Smooth muscle cell (in vitro differentiated cells): ENCODE results near the gene SPRED2. TPM values are rescaled to one million over a fixed set of nuclear protein-coding genes. Genes with fewer than 3 reads are reported as not detected.

Experiments
- DNase-seq: peaks from one replicate; lab custom pipeline; 2025; ENCODE audit not compliant: unreplicated experiment; lab: John Stamatoyannopoulos, UW
- H2AFZ ChIP-seq: fragments of 200-600 bp; sonication (generic); 2 replicates; pipeline ENCODE4 v1.6.0; 2016; ENCODE audit warnings: antibody characterized with exemption, low read depth, mild to moderate bottlenecking
- H3F3A ChIP-seq: fragments of 200-600 bp; sonication (generic); 2 replicates; pipeline ENCODE4 v1.6.0; 2017; ENCODE audit warnings: antibody characterized with exemption, low read depth
- H3K27ac ChIP-seq: fragments of 200-600 bp; sonication (generic); 2 replicates; pipeline ENCODE4 v1.5.1; 2016; ENCODE audit warnings: low read depth, mild to moderate bottlenecking
- H3K27me3 ChIP-seq: fragments of 200-600 bp; sonication (generic); 2 replicates; pipeline ENCODE4 v1.6.1; 2016; ENCODE audit warnings: low read depth, mild to moderate bottlenecking
- H3K36me3 ChIP-seq: fragments of 200-600 bp; sonication (generic); 2 replicates; pipeline ENCODE4 v1.5.1; 2016; ENCODE audit warnings: low read depth
- H3K4me1 ChIP-seq: fragments of 200-600 bp; sonication (generic); 2 replicates; pipeline ENCODE4 v1.5.1; 2016; ENCODE audit warnings: low read depth
- H3K4me2 ChIP-seq: fragments of 200-600 bp; sonication (generic); 2 replicates; pipeline ENCODE4 v1.6.0; 2016; ENCODE audit warnings: mild to moderate bottlenecking
- H3K4me3 ChIP-seq: fragments of 200-600 bp; sonication (generic); 2 replicates; pipeline ENCODE4 v1.5.1; 2016; ENCODE audit warnings: mild to moderate bottlenecking
- H3K79me2 ChIP-seq: fragments of 200-600 bp; sonication (generic); 2 replicates; pipeline ENCODE4 v1.6.0; 2016; ENCODE audit warnings: low read depth, mild to moderate bottlenecking
- H3K9ac ChIP-seq: fragments of 200-600 bp; sonication (generic); 2 replicates; pipeline ENCODE4 v1.6.0; 2016; ENCODE audit warnings: low read depth
- H3K9me3 ChIP-seq: fragments of 200-600 bp; sonication (generic); replicated peaks from 2 replicates; pipeline ENCODE4 v1.5.1; 2016; ENCODE audit warnings: low read depth
- H4K20me1 ChIP-seq: fragments of 200-600 bp; sonication (generic); 2 replicates; pipeline ENCODE4 v1.6.0; 2016; ENCODE audit warnings: low read depth
- WGBS: methylation state at CpG from one replicate; pipeline ENCODE4 v1.1.7; 2016; ENCODE audit warnings: low lambda C conversion rate; 5-methylcytosine and 5-hydroxymethylcytosine counted together
- polyA plus RNA-seq: library from polyadenylated mRNA; unstranded; fragments of >200 nt; fragmentation: Nextera tagmentation; extraction: Ambion mirVana; gene quantifications from 2 replicates; pipeline ENCODE4 v1.2.1, GENCODE V29; 2016
- total RNA-seq: library from RNA; depleted of rRNA; stranded (reverse); fragments of >200 nt; gene quantifications from 2 replicates; pipeline ENCODE4 v1.2.3, GENCODE V29; 2014
- TF ChIP-seq, protein P1 (sequence below): fragments of 200-600 bp; sonication (generic); IDR thresholded peaks from 2 replicates; pipeline ENCODE4 v1.5.1; 2017; ENCODE audit warnings: borderline replicate concordance, mild to moderate bottlenecking, antibody characterized with exemption; ENCODE audit not compliant: insufficient read depth, poor library complexity, severe bottlenecking

SPRED2 gene
- total and polyA plus RNA-seq, 2 experiments from 2014 or later = 18.3 to 23.7 TPM

- no peak for DNase-seq
- H4K20me1 ChIP-seq = no peaks in the 10 kb centered on the region
- no peak overlapping the region for H2AFZ ChIP-seq
- no peaks in the 10 kb centered on the region for H3K36me3 ChIP-seq
- no peak overlapping the region for H3K4me3 ChIP-seq
- 76% methylated on average over 2 of the region's 2 CpGs for WGBS
- no peaks in the 10 kb centered on the region for H3K9me3 ChIP-seq
- H3K79me2 ChIP-seq = peaks cover 2% of the 10 kb centered on the region
- no peaks in the 10 kb centered on the region for H3K27me3 ChIP-seq
- no peak overlapping the region for H3K9ac ChIP-seq
- peaks cover 20% of the 10 kb centered on the region for H3K4me1 ChIP-seq
- H3K4me2 ChIP-seq = no peak overlapping the region
- peaks cover 5% of the 10 kb centered on the region for H3F3A ChIP-seq
- TF ChIP-seq, protein P1, sequence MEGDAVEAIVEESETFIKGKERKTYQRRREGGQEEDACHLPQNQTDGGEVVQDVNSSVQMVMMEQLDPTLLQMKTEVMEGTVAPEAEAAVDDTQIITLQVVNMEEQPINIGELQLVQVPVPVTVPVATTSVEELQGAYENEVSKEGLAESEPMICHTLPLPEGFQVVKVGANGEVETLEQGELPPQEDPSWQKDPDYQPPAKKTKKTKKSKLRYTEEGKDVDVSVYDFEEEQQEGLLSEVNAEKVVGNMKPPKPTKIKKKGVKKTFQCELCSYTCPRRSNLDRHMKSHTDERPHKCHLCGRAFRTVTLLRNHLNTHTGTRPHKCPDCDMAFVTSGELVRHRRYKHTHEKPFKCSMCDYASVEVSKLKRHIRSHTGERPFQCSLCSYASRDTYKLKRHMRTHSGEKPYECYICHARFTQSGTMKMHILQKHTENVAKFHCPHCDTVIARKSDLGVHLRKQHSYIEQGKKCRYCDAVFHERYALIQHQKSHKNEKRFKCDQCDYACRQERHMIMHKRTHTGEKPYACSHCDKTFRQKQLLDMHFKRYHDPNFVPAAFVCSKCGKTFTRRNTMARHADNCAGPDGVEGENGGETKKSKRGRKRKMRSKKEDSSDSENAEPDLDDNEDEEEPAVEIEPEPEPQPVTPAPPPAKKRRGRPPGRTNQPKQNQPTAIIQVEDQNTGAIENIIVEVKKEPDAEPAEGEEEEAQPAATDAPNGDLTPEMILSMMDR = no peak
- H3K27ac ChIP-seq = no peak overlapping the region
Measured at GRCh38 chr2:65438137-65438899, 5.9 kb upstream of the SPRED2 start.

DNA sequence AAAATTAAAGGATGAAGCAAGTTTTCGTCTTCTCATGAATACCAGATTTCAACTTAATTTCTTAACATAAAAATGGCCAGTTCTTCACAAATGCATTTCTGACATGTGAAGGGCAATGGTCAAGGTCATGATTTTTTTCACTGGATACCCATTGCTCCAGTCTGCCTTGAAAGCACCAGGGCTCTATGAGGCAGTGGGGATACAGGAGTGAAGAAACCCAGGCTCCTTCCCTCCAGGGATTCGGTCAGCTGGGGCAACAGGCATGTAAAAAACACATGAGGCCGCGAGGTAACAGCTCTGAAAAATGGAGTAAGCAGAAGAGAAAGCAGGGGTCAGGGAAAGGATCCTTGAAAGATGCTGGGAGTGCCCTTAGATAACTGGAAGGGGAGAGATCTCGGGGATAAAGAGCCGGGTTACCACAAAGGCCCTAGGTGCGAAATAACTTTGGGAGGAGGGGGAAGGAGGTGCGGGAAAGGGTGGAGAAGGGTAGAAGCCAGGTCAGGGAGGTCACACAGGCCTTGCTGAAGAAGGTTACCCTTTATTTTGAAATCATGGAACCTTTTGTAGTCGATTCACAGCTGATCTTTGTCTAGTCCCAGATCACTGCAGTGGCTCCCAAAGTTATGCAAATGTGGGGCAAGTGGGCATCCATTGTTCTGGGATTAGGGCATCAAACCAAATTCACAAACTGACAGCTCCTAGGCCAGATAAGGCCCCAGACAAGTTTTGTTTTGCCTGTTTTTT, 5.2 kb upstream of the SPRED2 start:
- peak overlapping the region; percentile 67 for H3K4me3 ChIP-seq

GRCh38 chr2:65436824-65437221, 4.4 kb upstream of the SPRED2 start:
- H3K27me3 ChIP-seq = no peaks in the 10 kb centered on the region
- no peaks in the 10 kb centered on the region for H4K20me1 ChIP-seq
- no peaks in the 10 kb centered on the region for H3K9me3 ChIP-seq
- whole genome bisulfite sequencing = under 1% methylated on average over 12 of the region's 12 CpGs
- H3K4me1 ChIP-seq = peaks cover 20% of the 10 kb centered on the region
- H3K4me2 ChIP-seq = peak overlapping the region; percentile 88
- peak overlapping the region; percentile 90 for H3K9ac ChIP-seq
- no peak for DNase-seq
- peak overlapping the region; percentile 67 for H3K4me3 ChIP-seq
- H3K27ac ChIP-seq = peak overlapping the region; percentile 92
- TF ChIP-seq, protein P1 = no peak
- H3K36me3 ChIP-seq = no peaks in the 10 kb centered on the region
- peaks cover 5% of the 10 kb centered on the region for H3F3A ChIP-seq
- peak overlapping the region; percentile 62 for H2AFZ ChIP-seq
- H3K79me2 ChIP-seq = peaks cover 11% of the 10 kb centered on the region

More for the DNA sequence above, 5.2 kb upstream of the SPRED2 start:
- Histone ChIP-seq H3K4me2 (peak overlapping the region; percentile 88), H3K27ac (peak overlapping the region; percentile 92), H2AFZ (peak overlapping the region; percentile 62), H4K20me1 (no peaks in the 10 kb centered on the region), H3K27me3 (no peaks in the 10 kb centered on the region), H3F3A (peaks cover 5% of the 10 kb centered on the region), H3K36me3 (no peaks in the 10 kb centered on the region), H3K79me2 (peaks cover 9% of the 10 kb centered on the region), H3K4me1 (peaks cover 20% of the 10 kb centered on the region), H3K9ac (peak overlapping the region; percentile 90), H3K9me3 (no peaks in the 10 kb centered on the region)
- no peak for DNase-seq
- 51% methylated on average over 9 of the region's 9 CpGs for WGBS
- TF ChIP-seq, protein P1 = no peak
